ENCODE data around the gene RAB3GAP2. TPM values are rescaled to one million over a fixed set of nuclear protein-coding genes. Genes with fewer than 3 reads are reported as not detected.
"Not testable (repeated sequence)": the region's sequence is repeated elsewhere in the genome, so short reads cannot be mapped to it uniquely, and the experiment has no call there.

Gene RAB3GAP2
- 38.6 and 40.8 TPM in 2 replicates for total RNA-seq

GRCh38 chr1:220272047-220272840 is at the start of gene RAB3GAP2:
Gene RAB3GAP2 (minus strand): TSS chr1:220272453. CDS start chr1:220272337, 116 bp downstream.
- peak; percentile 96 for DNase-seq

- no peak for DNase-seq
These were observed 49.5 kb upstream of the RAB3GAP2 start for GRCh38 chr1:220321758-220322157.

- DNase-seq, result no peak
These were observed 48.5 kb upstream of the RAB3GAP2 start for GRCh38 chr1:220320709-220321108.

GRCh38 chr1:220318673-220319072 is 46.4 kb upstream of the RAB3GAP2 start:
- no peak for DNase-seq

- DNase-seq, result no peak
These were observed 44.9 kb upstream of the RAB3GAP2 start for GRCh38 chr1:220317161-220317560.

GRCh38 chr1:220316305-220316704 is 44.1 kb upstream of the RAB3GAP2 start:
- DNase-seq, result no peak

GRCh38 chr1:220315070-220315839 is 43.0 kb upstream of the RAB3GAP2 start:
- no peak for DNase-seq

GRCh38 chr1:220313576-220313975 is 41.3 kb upstream of the RAB3GAP2 start:
- no peak for DNase-seq

GRCh38 chr1:220310147-220310546 is 37.9 kb upstream of the RAB3GAP2 start:
- DNase-seq, result not testable (repeated sequence)

GRCh38 chr1:220307607-220308006 is 35.4 kb upstream of the RAB3GAP2 start:
- no peak for DNase-seq

- DNase-seq, result no peak
These were observed 34.1 kb upstream of the RAB3GAP2 start for GRCh38 chr1:220306339-220306738.

- DNase-seq, result no peak
These were observed 31.6 kb upstream of the RAB3GAP2 start for GRCh38 chr1:220303871-220304270.

GRCh38 chr1:220301630-220302029 is 29.4 kb upstream of the RAB3GAP2 start:
- DNase-seq, result no peak

GRCh38 chr1:220300442-220301121 is 28.3 kb upstream of the RAB3GAP2 start:
- peak; percentile 96 for DNase-seq

- DNase-seq, result no peak
These were observed 27.1 kb upstream of the RAB3GAP2 start for GRCh38 chr1:220299337-220299736.

- DNase-seq, result no peak
These were observed 26.4 kb upstream of the RAB3GAP2 start for GRCh38 chr1:220298470-220299205.

- DNase-seq, result no peak
These were observed 24.7 kb upstream of the RAB3GAP2 start for GRCh38 chr1:220296981-220297380.

- no peak for DNase-seq
These were observed 22.6 kb upstream of the RAB3GAP2 start for GRCh38 chr1:220294846-220295301.

- no peak for DNase-seq
These were observed 19.3 kb upstream of the RAB3GAP2 start for GRCh38 chr1:220291580-220291979.

GRCh38 chr1:220290140-220290761 is 18.0 kb upstream of the RAB3GAP2 start:
- DNase-seq, result no peak

GRCh38 chr1:220287129-220287528 is 14.9 kb upstream of the RAB3GAP2 start:
- DNase-seq, result no peak

- no peak for DNase-seq
These were observed 11.4 kb upstream of the RAB3GAP2 start for GRCh38 chr1:220283625-220284024.
